ENCODE measurements around the gene ZBED1.

ZBED1 gene

GRCh38 chrX:2442694-2443093 is 58.1 kb downstream of the ZBED1 start:
- TF ChIP-seq FOXM1 (IDR thresholded peaks at IDR 0.05; ENCODE audit: borderline replicate concordance, low read depth) (no peak), TCF12 (IDR thresholded peaks at IDR 0.05; ENCODE audit: low read depth) (no peak), CEBPB (IDR thresholded peaks at IDR 0.05) (no peak), EP300 (IDR thresholded peaks at IDR 0.05; ENCODE audit: borderline replicate concordance) (no peak), ZBTB7A (IDR thresholded peaks at IDR 0.05; ENCODE audit: low read depth) (no peak), YY1 (IDR thresholded peaks at IDR 0.05; ENCODE audit: low read depth) (no peak), RAD21 (IDR thresholded peaks at IDR 0.05; ENCODE audit: low read depth) (no peak), NFIC (IDR thresholded peaks at IDR 0.05) (no peak)
- TF ChIP-seq, protein P1, sequence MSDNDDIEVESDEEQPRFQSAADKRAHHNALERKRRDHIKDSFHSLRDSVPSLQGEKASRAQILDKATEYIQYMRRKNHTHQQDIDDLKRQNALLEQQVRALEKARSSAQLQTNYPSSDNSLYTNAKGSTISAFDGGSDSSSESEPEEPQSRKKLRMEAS (IDR thresholded peaks at IDR 0.05) = no peak
- TF ChIP-seq, protein P2, sequence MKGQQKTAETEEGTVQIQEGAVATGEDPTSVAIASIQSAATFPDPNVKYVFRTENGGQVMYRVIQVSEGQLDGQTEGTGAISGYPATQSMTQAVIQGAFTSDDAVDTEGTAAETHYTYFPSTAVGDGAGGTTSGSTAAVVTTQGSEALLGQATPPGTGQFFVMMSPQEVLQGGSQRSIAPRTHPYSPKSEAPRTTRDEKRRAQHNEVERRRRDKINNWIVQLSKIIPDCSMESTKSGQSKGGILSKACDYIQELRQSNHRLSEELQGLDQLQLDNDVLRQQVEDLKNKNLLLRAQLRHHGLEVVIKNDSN (IDR thresholded peaks at IDR 0.05) = no peak

GRCh38 chrX:2441466-2441865 is 59.3 kb downstream of the ZBED1 start:
- no peak for TF ChIP-seq EP300 (IDR thresholded peaks at IDR 0.05; ENCODE audit: borderline replicate concordance)
- TF ChIP-seq CREB1 (IDR thresholded peaks at IDR 0.05; ENCODE audit: low read depth) = no peak
- TF ChIP-seq NFIC (IDR thresholded peaks at IDR 0.05) = no peak
- no peak for TF ChIP-seq TAF1 (IDR thresholded peaks at IDR 0.05; ENCODE audit: low read depth)
- TF ChIP-seq RAD21 (IDR thresholded peaks at IDR 0.05; ENCODE audit: low read depth) = no peak
- no peak for TF ChIP-seq EGR1 (IDR thresholded peaks at IDR 0.05)
- TF ChIP-seq, protein P1 (IDR thresholded peaks at IDR 0.05) = no peak
- TF ChIP-seq CEBPB (IDR thresholded peaks at IDR 0.05) = no peak
- TF ChIP-seq, protein P2 (IDR thresholded peaks at IDR 0.05) = no peak
- no peak for TF ChIP-seq TCF12 (IDR thresholded peaks at IDR 0.05; ENCODE audit: low read depth)
- TF ChIP-seq, protein P3, sequence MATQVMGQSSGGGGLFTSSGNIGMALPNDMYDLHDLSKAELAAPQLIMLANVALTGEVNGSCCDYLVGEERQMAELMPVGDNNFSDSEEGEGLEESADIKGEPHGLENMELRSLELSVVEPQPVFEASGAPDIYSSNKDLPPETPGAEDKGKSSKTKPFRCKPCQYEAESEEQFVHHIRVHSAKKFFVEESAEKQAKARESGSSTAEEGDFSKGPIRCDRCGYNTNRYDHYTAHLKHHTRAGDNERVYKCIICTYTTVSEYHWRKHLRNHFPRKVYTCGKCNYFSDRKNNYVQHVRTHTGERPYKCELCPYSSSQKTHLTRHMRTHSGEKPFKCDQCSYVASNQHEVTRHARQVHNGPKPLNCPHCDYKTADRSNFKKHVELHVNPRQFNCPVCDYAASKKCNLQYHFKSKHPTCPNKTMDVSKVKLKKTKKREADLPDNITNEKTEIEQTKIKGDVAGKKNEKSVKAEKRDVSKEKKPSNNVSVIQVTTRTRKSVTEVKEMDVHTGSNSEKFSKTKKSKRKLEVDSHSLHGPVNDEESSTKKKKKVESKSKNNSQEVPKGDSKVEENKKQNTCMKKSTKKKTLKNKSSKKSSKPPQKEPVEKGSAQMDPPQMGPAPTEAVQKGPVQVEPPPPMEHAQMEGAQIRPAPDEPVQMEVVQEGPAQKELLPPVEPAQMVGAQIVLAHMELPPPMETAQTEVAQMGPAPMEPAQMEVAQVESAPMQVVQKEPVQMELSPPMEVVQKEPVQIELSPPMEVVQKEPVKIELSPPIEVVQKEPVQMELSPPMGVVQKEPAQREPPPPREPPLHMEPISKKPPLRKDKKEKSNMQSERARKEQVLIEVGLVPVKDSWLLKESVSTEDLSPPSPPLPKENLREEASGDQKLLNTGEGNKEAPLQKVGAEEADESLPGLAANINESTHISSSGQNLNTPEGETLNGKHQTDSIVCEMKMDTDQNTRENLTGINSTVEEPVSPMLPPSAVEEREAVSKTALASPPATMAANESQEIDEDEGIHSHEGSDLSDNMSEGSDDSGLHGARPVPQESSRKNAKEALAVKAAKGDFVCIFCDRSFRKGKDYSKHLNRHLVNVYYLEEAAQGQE (IDR thresholded peaks at IDR 0.05; ENCODE audit: low read depth) = no peak
- TF ChIP-seq ZBTB7A (IDR thresholded peaks at IDR 0.05; ENCODE audit: low read depth) = no peak
- TF ChIP-seq YY1 (IDR thresholded peaks at IDR 0.05; ENCODE audit: low read depth) = no peak
- TF ChIP-seq FOXM1 (IDR thresholded peaks at IDR 0.05; ENCODE audit: borderline replicate concordance, low read depth) = no peak
- TF ChIP-seq TEAD4 (IDR thresholded peaks at IDR 0.05) = no peak

GRCh38 chrX:2439613-2440012 is 61.2 kb downstream of the ZBED1 start:
- TF ChIP-seq YY1 (IDR thresholded peaks at IDR 0.05; ENCODE audit: low read depth) = no peak
- no peak for TF ChIP-seq CEBPB (IDR thresholded peaks at IDR 0.05)
- TF ChIP-seq FOXM1 (IDR thresholded peaks at IDR 0.05; ENCODE audit: borderline replicate concordance, low read depth) = no peak
- no peak for TF ChIP-seq TCF12 (IDR thresholded peaks at IDR 0.05; ENCODE audit: low read depth)
- TF ChIP-seq, protein P3 (IDR thresholded peaks at IDR 0.05; ENCODE audit: low read depth) = no peak
- TF ChIP-seq, protein P2 (IDR thresholded peaks at IDR 0.05) = no peak
- no peak for TF ChIP-seq EGR1 (IDR thresholded peaks at IDR 0.05)
- TF ChIP-seq EP300 (IDR thresholded peaks at IDR 0.05; ENCODE audit: borderline replicate concordance) = no peak
- no peak for TF ChIP-seq NFIC (IDR thresholded peaks at IDR 0.05)
- TF ChIP-seq, protein P1 (IDR thresholded peaks at IDR 0.05) = no peak
- TF ChIP-seq RAD21 (IDR thresholded peaks at IDR 0.05; ENCODE audit: low read depth) = no peak
- TF ChIP-seq TEAD4 (IDR thresholded peaks at IDR 0.05) = no peak
- no peak for TF ChIP-seq TAF1 (IDR thresholded peaks at IDR 0.05; ENCODE audit: low read depth)
- no peak for TF ChIP-seq CREB1 (IDR thresholded peaks at IDR 0.05; ENCODE audit: low read depth)
- no peak for TF ChIP-seq ZBTB7A (IDR thresholded peaks at IDR 0.05; ENCODE audit: low read depth)
